DOHH2 (cell line): ENCODE measurements around the gene GPATCH8.

ENCODE experiments used
- H3F3A ChIP-seq: fragments of 200-600 bp; sonication (generic), shearing (Covaris generic); 2 replicates; pipeline ENCODE4 v1.6.0; 2016; ENCODE audit warnings: antibody characterized with exemption, mild to moderate bottlenecking; ENCODE audit not compliant: control insufficient read depth, insufficient read depth
- H3K27ac ChIP-seq: fragments of 200-600 bp; sonication (generic); 2 replicates; pipeline ENCODE4 v1.5.1; 2014; ENCODE audit warnings: low read depth, mild to moderate bottlenecking, low read length, moderate library complexity
- H3K27me3 ChIP-seq: fragments of 200-600 bp; sonication (generic); 2 replicates; pipeline ENCODE4 v1.6.1; 2014; ENCODE audit warnings: mild to moderate bottlenecking, low read length, mixed read lengths; ENCODE audit not compliant: control insufficient read depth
- H3K36me3 ChIP-seq: fragments of 200-600 bp; sonication (generic); 2 replicates; pipeline ENCODE4 v1.6.1; 2014; ENCODE audit warnings: mild to moderate bottlenecking, low read length, moderate library complexity, mixed read lengths; ENCODE audit not compliant: control insufficient read depth
- H3K4me1 ChIP-seq: fragments of 200-600 bp; sonication (generic); 2 replicates; pipeline ENCODE4 v1.6.1; 2014; ENCODE audit warnings: mild to moderate bottlenecking, low read length, mixed read lengths; ENCODE audit not compliant: control insufficient read depth
- H3K4me2 ChIP-seq: fragments of 200-600 bp; sonication (generic); 2 replicates; pipeline ENCODE4 v1.6.0; 2014; ENCODE audit warnings: mild to moderate bottlenecking, low read length, moderate library complexity
- H3K4me3 ChIP-seq: fragments of 200-600 bp; sonication (generic); 2 replicates; pipeline ENCODE4 v1.5.1; 2014; ENCODE audit warnings: mild to moderate bottlenecking, low read length, mixed read lengths
- H3K79me2 ChIP-seq: fragments of 200-600 bp; sonication (generic); 2 replicates; pipeline ENCODE4 v1.6.1; 2014; ENCODE audit warnings: mild to moderate bottlenecking, low read length, mixed read lengths; ENCODE audit not compliant: control insufficient read depth
- H3K9me2 ChIP-seq: fragments of 200-600 bp; sonication (generic); replicated peaks from 2 replicates; pipeline ENCODE4 v1.6.1; 2014; ENCODE audit warnings: mild to moderate bottlenecking, low read length, mixed read lengths; ENCODE audit not compliant: control insufficient read depth
- H3K9me3 ChIP-seq: fragments of 200-600 bp; sonication (generic); 2 replicates; pipeline ENCODE4 v1.6.1; 2014; ENCODE audit warnings: antibody characterized with exemption, low read length, mixed read lengths; ENCODE audit not compliant: control insufficient read depth, insufficient read depth
- H4K20me1 ChIP-seq: fragments of 200-600 bp; sonication (generic); 2 replicates; pipeline ENCODE4 v1.6.0; 2014; ENCODE audit warnings: low read depth, mild to moderate bottlenecking, antibody characterized with exemption, low read length, moderate library complexity; ENCODE audit not compliant: control insufficient read depth, insufficient read depth
- EZH2phosphoT487 ChIP-seq: fragments of 200-600 bp; sonication (generic); IDR thresholded peaks from 2 replicates; pipeline ENCODE4 v1.6.1; 2017; ENCODE audit warnings: borderline replicate concordance, mild to moderate bottlenecking, antibody characterized with exemption, low read length, moderate library complexity, mixed read lengths
- TF ChIP-seq, protein P1 (sequence below): fragments of 200-600 bp; sonication (generic); IDR thresholded peaks from one replicate; pipeline ENCODE4 v1.5.1; 2014; ENCODE audit warnings: antibody characterized with exemption, mild to moderate bottlenecking, low read depth, low read length; ENCODE audit not compliant: poor library complexity, severe bottlenecking

Gene GPATCH8

DNA sequence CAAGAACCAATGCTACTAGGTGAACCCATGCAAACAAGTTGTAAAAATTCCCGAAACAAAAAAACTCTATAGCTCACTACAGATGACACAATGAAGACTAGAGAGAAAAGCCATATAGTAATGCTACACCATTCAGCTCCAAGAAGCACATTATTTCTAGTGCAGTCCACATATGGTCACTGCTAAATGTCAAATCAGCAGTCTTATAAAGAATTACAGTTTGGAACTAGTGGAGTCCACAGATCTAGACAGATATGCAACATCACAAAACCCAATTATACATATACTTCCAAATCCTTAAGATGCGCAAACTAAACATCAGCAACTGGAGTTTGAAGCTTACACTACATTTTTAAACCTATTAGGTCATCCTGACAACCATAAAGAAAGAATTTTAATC, 33.5 kb downstream of the GPATCH8 start:
- Histone ChIP-seq H3K36me3 (peaks cover 47% of the 10 kb centered on the region), H4K20me1 (peaks cover 5% of the 10 kb centered on the region; the same call in 1 of the 2 replicates), H3F3A (peaks cover 2% of the 10 kb centered on the region; the same call in 1 of the 2 replicates), H3K9me3 (no peaks in the 10 kb centered on the region), H3K27me3 (no peaks in the 10 kb centered on the region), H3K27ac (no peak overlapping the region), H3K9me2 (no peaks in the 10 kb centered on the region), H3K79me2 (peaks cover 69% of the 10 kb centered on the region), H3K4me3 (no peak overlapping the region), H3K4me1 (no peaks in the 10 kb centered on the region), H3K4me2 (no peak overlapping the region)
- TF ChIP-seq EZH2phosphoT487 = no peak
- TF ChIP-seq, protein P1, sequence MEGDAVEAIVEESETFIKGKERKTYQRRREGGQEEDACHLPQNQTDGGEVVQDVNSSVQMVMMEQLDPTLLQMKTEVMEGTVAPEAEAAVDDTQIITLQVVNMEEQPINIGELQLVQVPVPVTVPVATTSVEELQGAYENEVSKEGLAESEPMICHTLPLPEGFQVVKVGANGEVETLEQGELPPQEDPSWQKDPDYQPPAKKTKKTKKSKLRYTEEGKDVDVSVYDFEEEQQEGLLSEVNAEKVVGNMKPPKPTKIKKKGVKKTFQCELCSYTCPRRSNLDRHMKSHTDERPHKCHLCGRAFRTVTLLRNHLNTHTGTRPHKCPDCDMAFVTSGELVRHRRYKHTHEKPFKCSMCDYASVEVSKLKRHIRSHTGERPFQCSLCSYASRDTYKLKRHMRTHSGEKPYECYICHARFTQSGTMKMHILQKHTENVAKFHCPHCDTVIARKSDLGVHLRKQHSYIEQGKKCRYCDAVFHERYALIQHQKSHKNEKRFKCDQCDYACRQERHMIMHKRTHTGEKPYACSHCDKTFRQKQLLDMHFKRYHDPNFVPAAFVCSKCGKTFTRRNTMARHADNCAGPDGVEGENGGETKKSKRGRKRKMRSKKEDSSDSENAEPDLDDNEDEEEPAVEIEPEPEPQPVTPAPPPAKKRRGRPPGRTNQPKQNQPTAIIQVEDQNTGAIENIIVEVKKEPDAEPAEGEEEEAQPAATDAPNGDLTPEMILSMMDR = no peak

DNA sequence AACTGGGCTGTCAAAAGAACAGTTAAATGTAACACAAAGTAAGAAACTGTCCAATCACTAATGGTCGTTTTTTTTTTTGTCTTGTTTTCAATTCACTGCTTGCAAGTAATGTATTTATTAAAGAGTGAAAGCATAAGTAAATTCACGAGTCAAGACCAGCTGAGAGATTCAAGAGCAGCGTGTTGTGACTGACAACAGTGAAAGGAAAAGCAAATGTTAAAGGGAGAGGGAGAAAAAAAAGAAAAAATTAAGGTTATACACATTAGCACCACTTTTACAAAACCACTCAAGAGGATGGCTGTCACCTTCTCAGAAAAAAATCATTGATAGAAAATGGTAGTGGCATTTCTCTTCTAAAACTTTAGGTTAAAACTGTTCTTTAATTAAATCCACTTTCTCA, 36.1 kb downstream of the GPATCH8 start:
- no peaks in the 10 kb centered on the region for H3K27me3 ChIP-seq
- H3F3A ChIP-seq = peaks cover under 1% of the 10 kb centered on the region; the same call in 1 of the 2 replicates
- H3K9me2 ChIP-seq = no peaks in the 10 kb centered on the region
- peaks cover 55% of the 10 kb centered on the region for H3K36me3 ChIP-seq
- no peak for TF ChIP-seq EZH2phosphoT487
- TF ChIP-seq, protein P1 = no peak
- no peaks in the 10 kb centered on the region for H3K4me1 ChIP-seq
- no peaks in the 10 kb centered on the region for H3K9me3 ChIP-seq
- H3K27ac ChIP-seq = no peak overlapping the region
- peaks cover 8% of the 10 kb centered on the region; the same call in 1 of the 2 replicates for H4K20me1 ChIP-seq
- H3K4me2 ChIP-seq = no peak overlapping the region
- H3K79me2 ChIP-seq = peaks cover 56% of the 10 kb centered on the region
- H3K4me3 ChIP-seq = no peak overlapping the region

DNA sequence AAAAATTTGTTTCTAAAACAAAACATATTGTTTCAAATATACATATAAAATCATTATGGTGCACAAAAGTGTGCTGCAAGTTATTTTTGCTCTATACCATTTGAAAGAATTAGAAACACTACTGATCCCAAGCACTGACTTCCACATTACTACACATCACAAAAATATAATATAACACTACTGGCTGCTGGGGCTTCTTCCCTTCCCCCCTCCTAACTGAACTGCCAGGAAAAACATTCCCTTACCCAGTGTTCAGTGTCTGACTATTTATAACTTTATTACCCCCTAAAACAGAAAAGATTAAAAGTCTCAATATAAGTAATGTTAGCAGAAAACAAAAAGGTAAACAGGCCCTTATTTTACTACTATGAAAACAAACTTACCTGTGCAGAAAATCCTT, 36.9 kb downstream of the GPATCH8 start:
- H3F3A ChIP-seq = no peaks in the 10 kb centered on the region
- TF ChIP-seq EZH2phosphoT487 = no peak
- TF ChIP-seq, protein P1 = no peak
- H3K4me1 ChIP-seq = no peaks in the 10 kb centered on the region
- H4K20me1 ChIP-seq = peaks cover 8% of the 10 kb centered on the region; the same call in 1 of the 2 replicates
- H3K27me3 ChIP-seq = no peaks in the 10 kb centered on the region
- H3K79me2 ChIP-seq = peaks cover 54% of the 10 kb centered on the region
- H3K9me3 ChIP-seq = no peaks in the 10 kb centered on the region
- H3K4me3 ChIP-seq = no peak overlapping the region
- H3K9me2 ChIP-seq = no peaks in the 10 kb centered on the region
- H3K27ac ChIP-seq = no peak overlapping the region
- H3K4me2 ChIP-seq = no peak overlapping the region
- H3K36me3 ChIP-seq = peaks cover 53% of the 10 kb centered on the region

DNA sequence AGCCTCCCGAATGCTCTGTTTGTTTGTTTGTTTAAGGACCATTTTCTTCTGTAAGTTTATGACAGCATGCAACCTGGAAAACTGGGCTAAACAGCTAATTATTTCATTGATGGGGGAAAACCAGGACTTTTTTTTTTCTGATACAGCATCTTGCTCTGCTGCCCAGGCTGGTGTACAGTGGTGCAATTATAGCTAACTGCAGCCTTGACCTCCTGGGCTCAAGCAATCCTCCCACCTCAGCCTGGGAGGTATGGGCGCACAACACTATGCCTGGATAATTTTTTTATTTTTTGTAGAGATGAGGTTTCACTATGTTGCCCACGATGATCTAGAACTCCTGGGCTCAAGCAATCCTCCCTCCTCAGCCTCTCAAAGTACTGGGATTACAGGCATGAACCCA, 37.3 kb downstream of the GPATCH8 start:
- H3K79me2 ChIP-seq = peaks cover 51% of the 10 kb centered on the region
- H3K9me3 ChIP-seq = no peaks in the 10 kb centered on the region
- no peak overlapping the region for H3K27ac ChIP-seq
- H3K27me3 ChIP-seq = no peaks in the 10 kb centered on the region
- no peak overlapping the region for H3K4me2 ChIP-seq
- no peaks in the 10 kb centered on the region for H3K4me1 ChIP-seq
- H3K9me2 ChIP-seq = no peaks in the 10 kb centered on the region
- no peak overlapping the region for H3K4me3 ChIP-seq
- H3K36me3 ChIP-seq = peaks cover 51% of the 10 kb centered on the region
- no peaks in the 10 kb centered on the region for H3F3A ChIP-seq
- TF ChIP-seq, protein P1 = no peak
- no peak for TF ChIP-seq EZH2phosphoT487
- H4K20me1 ChIP-seq = peaks cover 8% of the 10 kb centered on the region; the same call in 1 of the 2 replicates
